Measurements from ENCODE around the gene TNS1.

The TNS1 gene

GRCh38 chr2:217897816-217898806 lies 104.7 kb downstream of the TNS1 start:
- DNase-seq (ENCODE audit: low read depth) = no peak

GRCh38 chr2:217897091-217897715 lies 105.6 kb downstream of the TNS1 start:
- no peak for DNase-seq (ENCODE audit: low read depth)

GRCh38 chr2:217895070-217895635 lies 107.6 kb downstream of the TNS1 start:
- no peak for DNase-seq (ENCODE audit: low read depth)

- no peak for DNase-seq (ENCODE audit: low read depth)
Observed at GRCh38 chr2:217893440-217893839, 109.4 kb downstream of the TNS1 start.

GRCh38 chr2:217892560-217892959 lies 110.2 kb downstream of the TNS1 start:
- DNase-seq (ENCODE audit: low read depth) = no peak

- peak; percentile 96 for DNase-seq (ENCODE audit: low read depth)
Observed at GRCh38 chr2:217890445-217890844, 112.3 kb downstream of the TNS1 start.

- no peak for DNase-seq (ENCODE audit: low read depth)
Observed at GRCh38 chr2:217889656-217890055, 113.1 kb downstream of the TNS1 start.

GRCh38 chr2:217887841-217888701 lies 114.7 kb downstream of the TNS1 start:
- DNase-seq (ENCODE audit: low read depth) = peak; percentile 15

GRCh38 chr2:217886720-217887309 lies 116.0 kb downstream of the TNS1 start:
- DNase-seq (ENCODE audit: low read depth) = peak; percentile 68

GRCh38 chr2:217886091-217886490 lies 116.7 kb downstream of the TNS1 start:
- DNase-seq (ENCODE audit: low read depth) = no peak

GRCh38 chr2:217884985-217885384 lies 117.8 kb downstream of the TNS1 start:
- no peak for DNase-seq (ENCODE audit: low read depth)

- no peak for DNase-seq (ENCODE audit: low read depth)
Observed at GRCh38 chr2:217880891-217881290, 121.9 kb downstream of the TNS1 start.

GRCh38 chr2:217880287-217880889 lies 122.4 kb downstream of the TNS1 start:
- DNase-seq (ENCODE audit: low read depth) = no peak

GRCh38 chr2:217878915-217879590 lies 123.7 kb downstream of the TNS1 start:
- DNase-seq (ENCODE audit: low read depth) = no peak

- DNase-seq (ENCODE audit: low read depth) = no peak
Observed at GRCh38 chr2:217877866-217878265, 124.9 kb downstream of the TNS1 start.

GRCh38 chr2:217876253-217876570 lies 126.6 kb downstream of the TNS1 start:
- DNase-seq (ENCODE audit: low read depth) = no peak

GRCh38 chr2:217875556-217876252 lies 127.1 kb downstream of the TNS1 start:
- DNase-seq (ENCODE audit: low read depth) = no peak

- peak; percentile 58 for DNase-seq (ENCODE audit: low read depth)
Observed at GRCh38 chr2:217875138-217875537, 127.7 kb downstream of the TNS1 start.

- no peak for DNase-seq (ENCODE audit: low read depth)
Observed at GRCh38 chr2:217873371-217873770, 129.4 kb downstream of the TNS1 start.

- no peak for DNase-seq (ENCODE audit: low read depth)
Observed at GRCh38 chr2:217872319-217872718, 130.5 kb downstream of the TNS1 start.

Data from iris pigment epithelial cell (primary cell).